Chondrocyte (in vitro differentiated cells): ENCODE results near the gene SNAI3. TPM values are rescaled to one million over a fixed set of nuclear protein-coding genes. Genes with fewer than 3 reads are reported as not detected.

Source experiments
- DNase-seq: peaks from one replicate; pipeline ENCODE4 v3.0.0; 2021; ENCODE audit warnings: mixed read lengths, low spot score
- H3K27ac Mint-ChIP-seq: one replicate; pipeline ENCODE4 v1.8.0; 2021; ENCODE audit warnings: mild to moderate bottlenecking, moderate library complexity, mixed read lengths; ENCODE audit not compliant: unreplicated experiment
- H3K27me3 Mint-ChIP-seq: 2 replicates; pipeline ENCODE4 v1.8.0; 2021; ENCODE audit warnings: low read depth, mixed read lengths
- H3K36me3 Mint-ChIP-seq: 2 replicates; pipeline ENCODE4 v1.8.0; 2021; ENCODE audit warnings: low read depth, mixed read lengths
- H3K4me1 Mint-ChIP-seq: 2 replicates; pipeline ENCODE4 v1.8.0; 2021; ENCODE audit warnings: low read depth, mild to moderate bottlenecking, mixed read lengths
- H3K4me3 Mint-ChIP-seq: one replicate; pipeline ENCODE4 v1.8.0; 2021; ENCODE audit warnings: mild to moderate bottlenecking, moderate library complexity, mixed read lengths; ENCODE audit not compliant: unreplicated experiment
- H3K9me3 Mint-ChIP-seq: 2 replicates; pipeline ENCODE4 v1.8.0; 2021; ENCODE audit warnings: low read depth, mixed read lengths
- total RNA-seq: library from RNA; stranded (reverse); gene quantifications from 3 replicates; pipeline ENCODE4 v1.2.1, GENCODE V29; 2021
- TF ChIP-seq, protein P1 (sequence below): fragments of 200-600 bp; sonication (generic); IDR thresholded peaks from 2 replicates; pipeline ENCODE4 v1.5.0; 2021; ENCODE audit warnings: antibody characterized with exemption, mild to moderate bottlenecking, moderate library complexity

Gene SNAI3
- total RNA-seq, 1 donor from 2014 or later, result not detected

DNA sequence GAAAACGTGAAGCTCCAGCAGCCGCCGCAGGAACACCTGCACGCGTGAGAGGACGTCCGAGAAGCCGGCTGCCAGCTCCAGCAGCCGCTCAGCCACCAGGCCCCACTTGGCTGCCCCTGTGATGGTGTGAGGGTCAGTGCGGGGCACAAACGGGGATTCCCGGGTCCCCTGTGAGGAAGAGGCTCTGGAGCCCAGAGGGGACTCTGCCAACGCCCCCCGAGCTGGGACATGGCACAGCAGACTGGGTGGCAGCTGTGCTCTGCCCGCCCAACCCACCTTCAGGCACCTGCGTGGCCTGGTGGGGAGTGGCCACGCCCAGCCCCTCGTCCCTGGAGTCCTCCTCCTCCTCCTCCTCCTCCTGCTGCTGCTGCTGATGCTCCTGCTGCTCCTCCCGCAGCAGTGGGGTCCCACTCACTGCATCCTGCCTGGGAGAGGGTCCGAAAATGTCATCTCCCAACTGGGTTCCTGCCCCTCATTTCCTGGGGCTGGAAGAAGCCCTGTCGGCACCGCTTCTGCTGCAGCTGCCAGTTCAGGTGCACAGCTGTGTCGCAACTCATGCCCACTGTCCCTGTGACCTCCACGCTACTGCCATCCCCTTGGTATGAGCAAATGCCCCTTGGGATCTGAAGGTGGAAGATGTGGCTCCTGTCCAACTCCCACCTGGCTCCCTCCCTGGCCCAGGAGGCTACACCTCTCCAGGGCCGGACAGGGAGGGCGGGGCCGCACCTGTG is 47.5 kb upstream of the SNAI3 start:
- H3K4me1 Mint-ChIP-seq, result peaks cover 9% of the 10 kb centered on the region
- H3K27me3 Mint-ChIP-seq, result no peaks in the 10 kb centered on the region
- no peak overlapping the region for H3K27ac Mint-ChIP-seq
- TF ChIP-seq, protein P1, sequence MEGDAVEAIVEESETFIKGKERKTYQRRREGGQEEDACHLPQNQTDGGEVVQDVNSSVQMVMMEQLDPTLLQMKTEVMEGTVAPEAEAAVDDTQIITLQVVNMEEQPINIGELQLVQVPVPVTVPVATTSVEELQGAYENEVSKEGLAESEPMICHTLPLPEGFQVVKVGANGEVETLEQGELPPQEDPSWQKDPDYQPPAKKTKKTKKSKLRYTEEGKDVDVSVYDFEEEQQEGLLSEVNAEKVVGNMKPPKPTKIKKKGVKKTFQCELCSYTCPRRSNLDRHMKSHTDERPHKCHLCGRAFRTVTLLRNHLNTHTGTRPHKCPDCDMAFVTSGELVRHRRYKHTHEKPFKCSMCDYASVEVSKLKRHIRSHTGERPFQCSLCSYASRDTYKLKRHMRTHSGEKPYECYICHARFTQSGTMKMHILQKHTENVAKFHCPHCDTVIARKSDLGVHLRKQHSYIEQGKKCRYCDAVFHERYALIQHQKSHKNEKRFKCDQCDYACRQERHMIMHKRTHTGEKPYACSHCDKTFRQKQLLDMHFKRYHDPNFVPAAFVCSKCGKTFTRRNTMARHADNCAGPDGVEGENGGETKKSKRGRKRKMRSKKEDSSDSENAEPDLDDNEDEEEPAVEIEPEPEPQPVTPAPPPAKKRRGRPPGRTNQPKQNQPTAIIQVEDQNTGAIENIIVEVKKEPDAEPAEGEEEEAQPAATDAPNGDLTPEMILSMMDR, result no peak
- peaks cover 14% of the 10 kb centered on the region for H3K36me3 Mint-ChIP-seq
- H3K4me3 Mint-ChIP-seq, result no peak overlapping the region
- H3K9me3 Mint-ChIP-seq, result no peaks in the 10 kb centered on the region
- no peak for DNase-seq

DNA sequence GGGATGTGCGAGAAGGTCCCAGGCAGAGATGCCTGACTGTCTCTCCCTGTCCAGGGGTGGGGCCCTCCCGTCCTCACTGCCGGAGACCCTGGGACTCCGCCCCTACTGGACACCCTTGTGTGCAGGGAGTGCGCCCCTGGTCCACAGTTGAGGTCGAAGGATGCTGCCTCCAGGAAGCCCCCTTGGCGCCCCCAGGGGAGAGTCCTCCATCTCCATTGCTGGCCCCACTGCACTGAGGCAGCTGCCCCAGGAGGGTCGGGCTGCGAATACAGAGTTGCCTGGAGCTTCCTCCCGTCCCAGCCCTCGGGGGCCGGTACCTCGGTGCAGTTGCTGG is 46.6 kb upstream of the SNAI3 start:
- Mint-ChIP-seq H3K36me3 (peaks cover 14% of the 10 kb centered on the region), H3K27ac (no peak overlapping the region), H3K27me3 (no peaks in the 10 kb centered on the region), H3K9me3 (no peaks in the 10 kb centered on the region), H3K4me1 (peaks cover 9% of the 10 kb centered on the region), H3K4me3 (no peak overlapping the region)
- DNase-seq, result no peak
- TF ChIP-seq, protein P1, result no peak

DNA sequence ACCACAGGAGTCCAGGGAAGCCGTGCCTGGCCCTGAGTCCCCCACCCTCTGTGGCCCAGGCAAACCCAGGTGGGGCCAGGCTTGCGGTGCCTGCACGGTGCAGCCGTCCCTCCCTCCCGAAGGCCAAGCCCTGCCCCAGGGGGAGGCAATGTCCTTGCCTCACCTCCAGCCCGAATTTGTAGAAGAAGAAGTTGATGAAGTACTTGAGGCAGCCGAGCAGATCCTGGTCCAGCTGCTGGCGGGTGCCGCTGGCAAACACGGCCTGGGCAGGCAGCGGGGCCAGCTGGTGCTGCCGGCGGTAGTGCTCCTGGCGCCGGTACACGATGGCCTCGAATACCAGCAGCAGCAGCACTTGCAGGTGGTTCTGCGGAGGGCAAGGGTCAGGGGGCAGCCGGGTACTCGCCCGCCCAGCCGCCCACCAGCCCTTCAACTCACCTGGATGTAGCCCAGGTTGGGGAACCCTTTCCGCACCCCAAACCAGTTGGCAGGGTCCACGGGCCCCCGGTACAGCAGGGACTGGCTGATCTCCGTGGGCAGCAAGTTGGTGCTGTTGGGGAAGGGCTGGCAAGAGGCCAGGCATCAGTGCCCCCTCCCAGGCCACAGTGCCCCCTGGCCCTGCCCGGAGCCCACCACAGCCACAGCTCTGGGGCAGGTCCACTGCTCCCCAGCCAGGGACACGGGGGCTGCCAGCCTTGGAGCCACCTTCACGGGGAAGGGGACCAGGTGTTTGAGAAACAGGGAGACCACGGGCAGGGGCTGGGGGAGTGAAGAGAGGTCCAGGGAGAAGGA is 46.1 kb upstream of the SNAI3 start:
- H3K36me3 Mint-ChIP-seq, result peaks cover 14% of the 10 kb centered on the region
- no peaks in the 10 kb centered on the region for H3K9me3 Mint-ChIP-seq
- no peak for DNase-seq
- no peak overlapping the region for H3K4me3 Mint-ChIP-seq
- TF ChIP-seq, protein P1, result no peak
- no peaks in the 10 kb centered on the region for H3K27me3 Mint-ChIP-seq
- no peak overlapping the region for H3K27ac Mint-ChIP-seq
- peaks cover 12% of the 10 kb centered on the region for H3K4me1 Mint-ChIP-seq

DNA sequence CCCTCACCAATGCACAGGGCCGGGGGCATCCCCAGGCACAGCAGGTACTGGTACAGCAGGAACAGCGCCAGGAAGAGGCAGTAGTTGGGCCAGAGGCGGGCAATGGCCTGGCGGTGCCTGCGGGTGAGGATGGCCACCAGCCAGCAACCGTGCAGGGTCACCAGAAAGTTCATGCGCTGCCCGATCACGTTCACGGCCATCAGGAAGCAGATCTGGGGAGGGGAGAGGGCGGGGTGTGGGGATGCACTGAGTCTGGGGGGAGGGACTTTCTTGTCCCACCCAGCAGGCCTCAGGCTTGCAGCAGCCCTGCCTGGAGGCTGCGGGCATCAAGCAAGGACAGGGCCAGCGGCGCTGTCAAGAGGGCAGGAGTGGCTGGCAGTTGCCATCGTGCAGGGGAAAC is 45.4 kb upstream of the SNAI3 start:
- Mint-ChIP-seq H3K9me3 (no peaks in the 10 kb centered on the region), H3K4me1 (peaks cover 12% of the 10 kb centered on the region), H3K36me3 (peaks cover 14% of the 10 kb centered on the region), H3K27me3 (no peaks in the 10 kb centered on the region), H3K27ac (peak overlapping the region; percentile 85), H3K4me3 (no peak overlapping the region)
- TF ChIP-seq, protein P1, result no peak
- no peak for DNase-seq

DNA sequence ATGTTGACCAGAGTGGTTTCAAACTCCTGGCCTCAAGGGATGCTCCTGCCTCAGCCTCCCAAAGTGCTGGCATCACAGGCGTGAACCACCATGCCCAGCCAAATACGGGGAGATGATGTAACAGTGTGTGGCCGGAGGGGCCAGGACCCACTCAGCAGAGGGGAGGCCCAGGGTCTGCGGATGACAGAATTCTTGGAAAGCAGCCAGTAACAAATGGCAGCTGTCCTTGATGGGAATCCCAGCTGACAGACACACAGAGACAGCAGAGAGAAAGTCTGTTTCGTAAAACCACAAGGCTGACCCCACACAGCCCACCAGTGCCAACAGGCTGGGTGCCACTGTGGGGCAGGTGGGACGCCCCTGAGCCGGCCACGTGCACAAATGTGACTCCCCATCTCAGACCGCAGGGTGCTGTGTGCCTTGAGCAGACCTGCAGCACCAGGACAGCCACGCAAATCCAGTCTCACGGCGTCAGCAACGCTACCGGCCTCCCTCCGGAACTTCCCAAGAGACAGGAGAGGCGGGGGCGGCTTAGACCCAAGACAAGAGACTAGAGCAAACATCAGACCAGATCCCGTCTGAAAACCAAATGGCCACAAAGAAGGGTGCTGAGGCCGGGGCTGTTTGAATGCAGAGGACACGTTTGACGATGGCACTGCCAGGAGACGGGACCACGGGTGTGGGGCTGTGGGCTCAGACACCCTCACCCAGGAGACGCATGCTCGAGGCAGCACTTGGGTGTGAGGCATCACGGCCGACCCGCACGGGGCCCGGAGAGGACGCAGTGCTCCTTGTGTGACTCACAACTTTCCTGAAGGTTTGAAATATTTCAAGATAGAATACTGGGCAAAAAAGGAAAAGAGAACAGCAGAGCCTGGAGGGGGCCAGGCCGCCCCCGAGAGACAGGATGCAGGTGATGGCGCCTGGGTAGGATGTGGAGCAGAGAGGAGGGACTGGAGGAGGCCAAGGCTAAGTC is 44.6 kb upstream of the SNAI3 start:
- Mint-ChIP-seq H3K27ac (peak overlapping the region; percentile 85), H3K27me3 (no peaks in the 10 kb centered on the region), H3K9me3 (no peaks in the 10 kb centered on the region), H3K4me3 (no peak overlapping the region), H3K4me1 (peaks cover 12% of the 10 kb centered on the region), H3K36me3 (peaks cover 18% of the 10 kb centered on the region)
- DNase-seq, result no peak
- TF ChIP-seq, protein P1, result no peak
